Mucosa of descending colon (tissue), 3 donors: ENCODE data around the gene SLC35D3. TPM values are rescaled to one million over a fixed set of nuclear protein-coding genes. Genes with fewer than 3 reads are reported as not detected.
"Not testable (repeated sequence)": the region's sequence is repeated elsewhere in the genome, so short reads cannot be mapped to it uniquely, and the experiment has no call there.

Experiments
- ATAC-seq: fragments of 200-7000 bp; cut with Tn5 transposase; one replicate; pipeline ENCODE4 v1.9.1; 2020; ENCODE audit warnings: mild to moderate bottlenecking, moderate library complexity
- DNase-seq, 3 donors: peaks; one replicate each; pipeline ENCODE4 v3.0.0-alpha.2; 2020
- H3K36me3 ChIP-seq: fragments of 200-600 bp; one replicate; pipeline ENCODE4 v1.8.0; 2021; ENCODE audit warnings: low read depth, mild to moderate bottlenecking
- H3K4me1 ChIP-seq: fragments of 200-600 bp; one replicate; pipeline ENCODE4 v1.8.0; 2021; ENCODE audit warnings: low read depth, mild to moderate bottlenecking
- H3K4me3 ChIP-seq: fragments of 200-600 bp; one replicate; pipeline ENCODE4 v1.8.0; 2021; ENCODE audit warnings: mild to moderate bottlenecking
- H3K9me3 ChIP-seq: fragments of 200-600 bp; one replicate; pipeline ENCODE4 v1.8.0; 2021; ENCODE audit warnings: mild to moderate bottlenecking
- CTCF ChIP-seq: fragments of 200-600 bp; IDR thresholded peaks from one replicate; pipeline ENCODE4 v1.8.0; 2022; ENCODE audit warnings: antibody characterized with exemption, mild to moderate bottlenecking
- intact Hi-C, 2 donors: fragments of 100-400 bp; cut with DNase I in 1 of 2; cut with micrococcal nuclease in 1 of 2; formaldehyde crosslinking; loops; one replicate each; pipeline versions ENCODE4 v1.11.0 to v1.11.1; 2022; cut with DNase I, micrococcal nuclease
- total RNA-seq, 3 donors: library from RNA; stranded (reverse); fragmentation: NEBNext Ultra II Directional in 2 of 3; extraction: Animal tissue kit (Norgen Biotek cat#: 25700) in 2 of 3; gene quantifications; one replicate each; pipeline versions ENCODE4 v1.2.1 to v1.2.4, GENCODE V29; 2021 to 2023
- donor health status: DM: no; HTN: no; CAD: no; lungs with moderate emphysema.
- donor health status: DM: no; HTN: no; CAD: no.
- donor health status: DM: no; HTN: yes; CAD: no.

The SLC35D3 gene
- total RNA-seq, 3 donors from 2014 or later = 0.12 to 0.92 (median 0.19) TPM

GRCh38 chr6:136895901-136896300 is 26.2 kb upstream of the SLC35D3 start:
- no peak for TF ChIP-seq CTCF
- DNase-seq (no peak), ATAC-seq (no peak)
- intact Hi-C loops = no loop called here
- no peaks in the 10 kb centered on the region for H3K36me3 ChIP-seq
- no peaks in the 10 kb centered on the region for H3K4me1 ChIP-seq
- no peak overlapping the region for H3K4me3 ChIP-seq
- H3K9me3 ChIP-seq = no peaks in the 10 kb centered on the region

GRCh38 chr6:136897071-136897470 is 25.0 kb upstream of the SLC35D3 start:
- DNase-seq (no peak), ATAC-seq (no peak)
- intact Hi-C loops = no loop called here
- no peak overlapping the region for H3K4me3 ChIP-seq
- no peaks in the 10 kb centered on the region for H3K9me3 ChIP-seq
- H3K4me1 ChIP-seq = no peaks in the 10 kb centered on the region
- no peaks in the 10 kb centered on the region for H3K36me3 ChIP-seq
- no peak for TF ChIP-seq CTCF

- no peak for ATAC-seq
- intact Hi-C loops = no loop called here
- H3K36me3 ChIP-seq = no peaks in the 10 kb centered on the region
Measured at GRCh38 chr6:136901212-136901784, 20.8 kb upstream of the SLC35D3 start.

GRCh38 chr6:136904477-136904876 is 17.6 kb upstream of the SLC35D3 start:
- H3K9me3 ChIP-seq, H3K4me3 ChIP-seq, ATAC-seq, intact Hi-C loops, H3K4me1 ChIP-seq, H3K36me3 ChIP-seq, DNase-seq: not testable (repeated sequence)

More at GRCh38 chr6:136901212-136901784, 20.8 kb upstream of the SLC35D3 start:
- TF ChIP-seq CTCF = no peak
- no peak overlapping the region for H3K4me3 ChIP-seq
- DNase-seq = no peak
- H3K9me3 ChIP-seq = no peaks in the 10 kb centered on the region
- no peaks in the 10 kb centered on the region for H3K4me1 ChIP-seq

- intact Hi-C loops = no loop called here
- H3K4me3 ChIP-seq = no peak overlapping the region
- no peaks in the 10 kb centered on the region for H3K4me1 ChIP-seq
- H3K9me3 ChIP-seq = no peaks in the 10 kb centered on the region
- no peaks in the 10 kb centered on the region for H3K36me3 ChIP-seq
- DNase-seq = no peak
- ATAC-seq = no peak
- no peak for TF ChIP-seq CTCF
Measured at GRCh38 chr6:136914947-136915346, 7.2 kb upstream of the SLC35D3 start.

- Histone ChIP-seq H3K4me1 (peaks cover 28% of the 10 kb centered on the region), H3K9me3 (no peaks in the 10 kb centered on the region), H3K36me3 (no peaks in the 10 kb centered on the region), H3K4me3 (no peak overlapping the region)
- TF ChIP-seq CTCF = no peak
- DNase-seq (peak in 1 of 3 donors; percentile 14), ATAC-seq (no peak)
- intact Hi-C loops = no loop called here
Measured at GRCh38 chr6:136918706-136919105, 3.4 kb upstream of the SLC35D3 start.
